Ishikawa (cell line): ENCODE results near the gene KCNQ1.

ENCODE experiments used
- CEBPB ChIP-seq: IDR thresholded peaks from 2 replicates; pipeline ENCODE4 v1.6.1; 2012
- CREB1 ChIP-seq: IDR thresholded peaks from 2 replicates; pipeline ENCODE4 v1.6.1; 2012; ENCODE audit warnings: low read depth
- EGR1 ChIP-seq: IDR thresholded peaks from 2 replicates; pipeline ENCODE4 v1.6.1; 2012
- EP300 ChIP-seq: IDR thresholded peaks from 2 replicates; pipeline ENCODE4 v1.6.1; 2012; ENCODE audit warnings: borderline replicate concordance
- FOXM1 ChIP-seq: IDR thresholded peaks from 2 replicates; pipeline ENCODE4 v1.6.1; 2012; ENCODE audit warnings: low read depth, borderline replicate concordance
- NFIC ChIP-seq: IDR thresholded peaks from 2 replicates; pipeline ENCODE4 v1.6.1; 2012
- RAD21 ChIP-seq: IDR thresholded peaks from 2 replicates; pipeline ENCODE4 v1.6.1; 2012; ENCODE audit warnings: low read depth
- TAF1 ChIP-seq: IDR thresholded peaks from 2 replicates; pipeline ENCODE4 v1.6.1; 2012; ENCODE audit warnings: low read depth, mild to moderate bottlenecking
- TCF12 ChIP-seq: IDR thresholded peaks from 2 replicates; pipeline ENCODE4 v1.6.1; 2012; ENCODE audit warnings: low read depth
- TEAD4 ChIP-seq: IDR thresholded peaks from 2 replicates; pipeline ENCODE4 v1.6.1; 2012
- YY1 ChIP-seq: IDR thresholded peaks from 2 replicates; pipeline ENCODE4 v1.6.1; 2012; ENCODE audit warnings: low read depth
- ZBTB7A ChIP-seq: IDR thresholded peaks from 2 replicates; pipeline ENCODE4 v1.6.1; 2012; ENCODE audit warnings: low read depth
- TF ChIP-seq, protein P1 (sequence below): IDR thresholded peaks from 2 replicates; pipeline ENCODE4 v1.6.1; 2012
- TF ChIP-seq, protein P2 (sequence below): IDR thresholded peaks from 2 replicates; pipeline ENCODE4 v1.6.1; 2012
- TF ChIP-seq, protein P3 (sequence below): IDR thresholded peaks from 2 replicates; pipeline ENCODE4 v1.6.1; 2012; ENCODE audit warnings: low read depth, mild to moderate bottlenecking

The KCNQ1 gene

DNA sequence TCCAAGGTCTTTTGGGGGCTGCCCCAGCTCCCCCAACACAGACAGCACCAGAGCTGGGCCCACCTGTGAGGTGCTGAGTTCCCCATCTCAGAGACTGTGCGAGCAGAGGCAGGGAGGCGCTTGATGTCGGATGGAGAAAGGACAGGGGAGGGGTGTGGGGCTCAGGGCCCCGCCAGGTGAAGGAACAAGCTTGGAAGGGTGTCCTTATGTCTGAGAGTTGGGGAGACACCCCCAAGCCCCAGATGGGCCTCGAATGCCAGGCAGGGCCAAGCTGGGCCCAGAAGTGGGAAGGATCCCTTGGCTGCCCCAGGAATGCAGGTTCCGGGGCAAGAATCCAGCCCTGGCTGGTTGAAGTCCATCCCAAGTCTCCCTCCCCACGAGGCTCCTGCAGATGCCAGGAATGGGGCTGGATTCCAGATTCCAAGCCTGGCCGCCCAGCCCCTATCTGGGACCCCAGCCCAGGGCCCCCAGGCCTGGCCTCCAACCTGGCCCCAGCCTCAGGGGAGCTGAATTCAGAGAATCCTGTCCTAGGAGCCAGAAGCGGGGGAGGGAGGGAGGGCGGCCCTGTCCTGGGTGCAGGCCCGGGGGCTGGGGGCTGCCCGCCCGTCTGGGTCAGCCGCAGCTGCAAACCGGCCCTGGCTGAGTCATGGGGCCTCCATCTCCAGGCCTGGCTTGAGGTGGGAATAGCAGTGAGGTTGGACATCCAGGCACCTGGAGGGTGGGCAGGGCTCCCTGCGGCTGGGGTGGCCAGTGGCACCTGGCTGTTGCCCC is 389.9 kb downstream of the KCNQ1 start:
- TF ChIP-seq RAD21: no peak
- TF ChIP-seq, protein P1, sequence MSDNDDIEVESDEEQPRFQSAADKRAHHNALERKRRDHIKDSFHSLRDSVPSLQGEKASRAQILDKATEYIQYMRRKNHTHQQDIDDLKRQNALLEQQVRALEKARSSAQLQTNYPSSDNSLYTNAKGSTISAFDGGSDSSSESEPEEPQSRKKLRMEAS: no peak
- no peak for TF ChIP-seq FOXM1
- no peak for TF ChIP-seq NFIC
- no peak for TF ChIP-seq TCF12
- TF ChIP-seq TEAD4: no peak
- no peak for TF ChIP-seq YY1
- no peak for TF ChIP-seq ZBTB7A
- no peak for TF ChIP-seq CEBPB
- TF ChIP-seq, protein P2, sequence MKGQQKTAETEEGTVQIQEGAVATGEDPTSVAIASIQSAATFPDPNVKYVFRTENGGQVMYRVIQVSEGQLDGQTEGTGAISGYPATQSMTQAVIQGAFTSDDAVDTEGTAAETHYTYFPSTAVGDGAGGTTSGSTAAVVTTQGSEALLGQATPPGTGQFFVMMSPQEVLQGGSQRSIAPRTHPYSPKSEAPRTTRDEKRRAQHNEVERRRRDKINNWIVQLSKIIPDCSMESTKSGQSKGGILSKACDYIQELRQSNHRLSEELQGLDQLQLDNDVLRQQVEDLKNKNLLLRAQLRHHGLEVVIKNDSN: no peak
- TF ChIP-seq, protein P3, sequence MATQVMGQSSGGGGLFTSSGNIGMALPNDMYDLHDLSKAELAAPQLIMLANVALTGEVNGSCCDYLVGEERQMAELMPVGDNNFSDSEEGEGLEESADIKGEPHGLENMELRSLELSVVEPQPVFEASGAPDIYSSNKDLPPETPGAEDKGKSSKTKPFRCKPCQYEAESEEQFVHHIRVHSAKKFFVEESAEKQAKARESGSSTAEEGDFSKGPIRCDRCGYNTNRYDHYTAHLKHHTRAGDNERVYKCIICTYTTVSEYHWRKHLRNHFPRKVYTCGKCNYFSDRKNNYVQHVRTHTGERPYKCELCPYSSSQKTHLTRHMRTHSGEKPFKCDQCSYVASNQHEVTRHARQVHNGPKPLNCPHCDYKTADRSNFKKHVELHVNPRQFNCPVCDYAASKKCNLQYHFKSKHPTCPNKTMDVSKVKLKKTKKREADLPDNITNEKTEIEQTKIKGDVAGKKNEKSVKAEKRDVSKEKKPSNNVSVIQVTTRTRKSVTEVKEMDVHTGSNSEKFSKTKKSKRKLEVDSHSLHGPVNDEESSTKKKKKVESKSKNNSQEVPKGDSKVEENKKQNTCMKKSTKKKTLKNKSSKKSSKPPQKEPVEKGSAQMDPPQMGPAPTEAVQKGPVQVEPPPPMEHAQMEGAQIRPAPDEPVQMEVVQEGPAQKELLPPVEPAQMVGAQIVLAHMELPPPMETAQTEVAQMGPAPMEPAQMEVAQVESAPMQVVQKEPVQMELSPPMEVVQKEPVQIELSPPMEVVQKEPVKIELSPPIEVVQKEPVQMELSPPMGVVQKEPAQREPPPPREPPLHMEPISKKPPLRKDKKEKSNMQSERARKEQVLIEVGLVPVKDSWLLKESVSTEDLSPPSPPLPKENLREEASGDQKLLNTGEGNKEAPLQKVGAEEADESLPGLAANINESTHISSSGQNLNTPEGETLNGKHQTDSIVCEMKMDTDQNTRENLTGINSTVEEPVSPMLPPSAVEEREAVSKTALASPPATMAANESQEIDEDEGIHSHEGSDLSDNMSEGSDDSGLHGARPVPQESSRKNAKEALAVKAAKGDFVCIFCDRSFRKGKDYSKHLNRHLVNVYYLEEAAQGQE: no peak
- no peak for TF ChIP-seq EP300
- TF ChIP-seq EGR1: no peak
- no peak for TF ChIP-seq CREB1
- TF ChIP-seq TAF1: no peak

DNA sequence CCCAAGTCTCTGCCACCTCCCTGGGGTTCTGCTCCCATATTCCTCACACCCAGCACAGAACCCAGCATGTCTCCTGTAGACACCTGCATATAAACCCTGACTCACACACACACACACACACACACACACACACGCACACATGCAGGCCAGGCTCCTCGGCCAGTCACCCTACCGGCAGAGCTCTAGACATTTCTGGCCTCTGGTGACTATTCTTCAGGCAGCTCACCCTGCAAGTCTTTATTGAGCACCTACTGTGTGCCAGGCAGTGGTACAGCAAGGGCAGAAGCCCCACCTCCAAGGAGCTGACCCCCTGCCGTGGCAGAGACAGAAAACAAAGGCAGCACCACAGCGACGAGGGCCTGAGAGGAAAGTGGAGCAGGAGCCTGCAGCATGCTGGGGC is 390.5 kb downstream of the KCNQ1 start:
- TF ChIP-seq, protein P2: no peak
- TF ChIP-seq CREB1 (no peak), RAD21 (no peak), CEBPB (no peak), TCF12 (no peak), TAF1 (no peak), YY1 (no peak), FOXM1 (no peak), EP300 (no peak), NFIC (no peak)
- TF ChIP-seq, protein P1: no peak
- TF ChIP-seq, protein P3: no peak

GRCh38 chr11:2835751-2836150 is 390.9 kb downstream of the KCNQ1 start:
- TF ChIP-seq NFIC (no peak), CREB1 (no peak), ZBTB7A (no peak), FOXM1 (no peak), RAD21 (no peak), EP300 (no peak), TAF1 (no peak), CEBPB (no peak), EGR1 (no peak), YY1 (no peak), TCF12 (no peak), TEAD4 (no peak)
- TF ChIP-seq, protein P1: no peak
- TF ChIP-seq, protein P3: no peak
- TF ChIP-seq, protein P2: no peak
